HepG2 (cell line): ENCODE results near the gene NFYC. TPM values are rescaled to one million over a fixed set of nuclear protein-coding genes. Genes with fewer than 3 reads are reported as not detected.
A peak's percentile ranks its signal among the peaks of the same experiment; 100 is the strongest.

Experiments
- CCDC6 ChIP-seq: sonication (generic); formaldehyde crosslinking; IDR thresholded peaks from 2 replicates; pipeline ENCODE4 v1.8.1; 2022; ENCODE audit warnings: mild to moderate bottlenecking, missing genetic modification reagents, moderate library complexity
- KLF11 ChIP-seq: IDR thresholded peaks from 2 replicates; pipeline ENCODE4 v1.6.1; 2016; ENCODE audit warnings: missing compliant biosample characterization
- SP1 ChIP-seq, 2 experiments: fragments of 450-650 bp in 1 of 2; sonication (generic) in 1 of 2; formaldehyde crosslinking in 1 of 2; IDR thresholded peaks; 2 replicates each; pipeline versions ENCODE4 v1.4.0 to v1.6.1; 2016 to 2020; ENCODE audit warnings: missing genetic modification reagents in 1 of 2
- SP140L ChIP-seq: sonication (generic); formaldehyde crosslinking; IDR thresholded peaks from 2 replicates; pipeline ENCODE4 v1.4.0; 2020; ENCODE audit warnings: missing genetic modification reagents, borderline replicate concordance
- SP4 ChIP-seq: sonication (generic); formaldehyde crosslinking; IDR thresholded peaks from 2 replicates; pipeline ENCODE4 v1.8.1; 2023; ENCODE audit warnings: mild to moderate bottlenecking, missing genetic modification reagents
- TARDBP ChIP-seq: sonication (generic); formaldehyde crosslinking; IDR thresholded peaks from 2 replicates; pipeline ENCODE4 v1.8.0; 2022; ENCODE audit warnings: mild to moderate bottlenecking, missing genetic modification reagents
- THAP11 ChIP-seq: IDR thresholded peaks from 2 replicates; pipeline ENCODE4 v1.6.1; 2016; ENCODE audit warnings: missing biosample characterization, missing genetic modification reagents
- ZNF441 ChIP-seq: sonication (generic); formaldehyde crosslinking; IDR thresholded peaks from 2 replicates; pipeline ENCODE4 v1.7.0; 2021; ENCODE audit warnings: missing genetic modification reagents, borderline replicate concordance
- ZNF460 ChIP-seq: sonication (generic); formaldehyde crosslinking; IDR thresholded peaks from 2 replicates; pipeline ENCODE4 v1.5.1; 2020; ENCODE audit warnings: missing genetic modification reagents, mild to moderate bottlenecking, borderline replicate concordance
- ZNF569 ChIP-seq: sonication (generic); formaldehyde crosslinking; IDR thresholded peaks from 2 replicates; pipeline ENCODE4 v1.5.0; 2020; ENCODE audit warnings: mild to moderate bottlenecking, missing genetic modification reagents, moderate library complexity, borderline replicate concordance
- ZNF792 ChIP-seq: IDR thresholded peaks from 2 replicates; pipeline ENCODE4 v1.6.1; 2016
- polyA plus RNA-seq, 8 experiments: library from polyadenylated mRNA; depleted of rRNA in 3 of 8; stranded (reverse) in 7 of 8; unstranded in 1 of 8; fragments of >200 nt; fragmentation: Illumina TruSeq in 4 of 8; extraction: Trizol in 4 of 8; gene quantifications; 2 replicates each; pipeline versions ENCODE4 v1.2.1 to v1.2.3, GENCODE V29; 2011 to 2016; ENCODE audit warnings: low read depth in 4 of 8, missing spikeins in 1 of 8, mixed read lengths in 1 of 8; ENCODE audit not compliant: insufficient read depth in 1 of 8
- total RNA-seq, 5 experiments: library from RNA; depleted of rRNA; stranded (reverse); fragments of >200 nt; fragmentation: Illumina TruSeq; extraction: Trizol; gene quantifications; 2 replicates each; pipeline ENCODE4 v1.2.3, GENCODE V29; 2016; ENCODE audit warnings: low read depth in 1 of 5
- TF ChIP-seq, protein P1 (sequence below): IDR thresholded peaks from 2 replicates; pipeline ENCODE4 v1.4.0; 2020; ENCODE audit warnings: mild to moderate bottlenecking, missing genetic modification reagents
- TF ChIP-seq, protein P2 (sequence below): sonication (generic); formaldehyde crosslinking; IDR thresholded peaks from 2 replicates; pipeline ENCODE4 v1.4.0; 2020; ENCODE audit warnings: missing genetic modification reagents
- TF ChIP-seq, protein P3 (sequence below): sonication (generic); formaldehyde crosslinking; conservative IDR thresholded peaks from 2 replicates; pipeline ENCODE4 v1.8.0; 2022; ENCODE audit warnings: mild to moderate bottlenecking, moderate library complexity, missing genetic modification reagents
- TF ChIP-seq, protein P4 (sequence below): sonication (generic); formaldehyde crosslinking; IDR thresholded peaks from 2 replicates; pipeline ENCODE4 v1.5.1; 2020; ENCODE audit warnings: mild to moderate bottlenecking, moderate library complexity, missing genetic modification reagents
- TF ChIP-seq, protein P5 (sequence below): sonication (generic); formaldehyde crosslinking; IDR thresholded peaks from 2 replicates; pipeline ENCODE4 v1.4.0; 2020; ENCODE audit warnings: mild to moderate bottlenecking, missing genetic modification reagents

The NFYC gene
- total and polyA plus RNA-seq, 2 of the 13 experiments (the other 11 are each of a cell fraction or from before 2014, with no cell fraction given) = 33.9 to 73.7 TPM

DNA sequence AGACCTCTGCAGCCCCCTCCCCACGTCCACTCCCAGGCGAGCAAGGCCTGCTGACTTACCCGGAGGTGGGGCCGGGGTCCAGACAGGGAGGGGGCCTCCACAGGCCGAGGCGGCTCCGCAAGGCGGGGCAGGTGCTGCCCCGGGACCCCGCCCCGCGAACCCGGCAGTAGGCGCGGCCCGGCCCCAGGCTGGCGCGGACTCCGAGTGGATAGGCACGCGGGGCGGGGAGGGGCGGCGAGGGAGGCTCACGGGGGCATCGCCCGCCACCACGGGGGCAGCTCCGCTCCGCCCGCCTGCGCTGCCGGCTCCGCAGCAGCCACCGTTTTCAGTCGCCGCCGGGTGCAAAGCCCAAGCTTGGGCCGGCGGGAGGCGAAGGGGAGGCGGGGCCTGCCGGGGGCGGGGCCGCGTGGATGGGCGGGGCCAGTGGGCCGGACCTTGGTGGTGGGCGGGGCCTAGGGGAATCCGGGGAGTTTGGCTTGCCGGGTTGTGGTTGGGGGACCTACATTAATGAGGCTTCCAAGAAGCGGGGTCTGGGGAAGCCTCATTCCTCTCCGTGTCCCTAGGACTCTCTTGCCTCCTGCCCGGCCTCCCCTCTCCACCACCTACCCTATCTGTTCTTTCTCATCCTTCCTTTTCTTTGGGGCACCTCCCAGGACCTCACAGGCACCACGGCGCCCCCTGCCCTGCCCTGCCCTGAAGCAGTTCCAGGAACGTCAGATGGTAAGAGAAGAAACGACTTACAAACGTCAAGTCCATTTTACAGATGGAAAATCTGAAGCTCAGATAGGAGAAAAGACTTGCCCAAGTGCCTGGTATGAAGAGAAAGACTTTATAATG is 26.0 kb upstream of the NFYC start, which contains the start of gene RIMS3 (continued):
- TF ChIP-seq, protein P1, sequence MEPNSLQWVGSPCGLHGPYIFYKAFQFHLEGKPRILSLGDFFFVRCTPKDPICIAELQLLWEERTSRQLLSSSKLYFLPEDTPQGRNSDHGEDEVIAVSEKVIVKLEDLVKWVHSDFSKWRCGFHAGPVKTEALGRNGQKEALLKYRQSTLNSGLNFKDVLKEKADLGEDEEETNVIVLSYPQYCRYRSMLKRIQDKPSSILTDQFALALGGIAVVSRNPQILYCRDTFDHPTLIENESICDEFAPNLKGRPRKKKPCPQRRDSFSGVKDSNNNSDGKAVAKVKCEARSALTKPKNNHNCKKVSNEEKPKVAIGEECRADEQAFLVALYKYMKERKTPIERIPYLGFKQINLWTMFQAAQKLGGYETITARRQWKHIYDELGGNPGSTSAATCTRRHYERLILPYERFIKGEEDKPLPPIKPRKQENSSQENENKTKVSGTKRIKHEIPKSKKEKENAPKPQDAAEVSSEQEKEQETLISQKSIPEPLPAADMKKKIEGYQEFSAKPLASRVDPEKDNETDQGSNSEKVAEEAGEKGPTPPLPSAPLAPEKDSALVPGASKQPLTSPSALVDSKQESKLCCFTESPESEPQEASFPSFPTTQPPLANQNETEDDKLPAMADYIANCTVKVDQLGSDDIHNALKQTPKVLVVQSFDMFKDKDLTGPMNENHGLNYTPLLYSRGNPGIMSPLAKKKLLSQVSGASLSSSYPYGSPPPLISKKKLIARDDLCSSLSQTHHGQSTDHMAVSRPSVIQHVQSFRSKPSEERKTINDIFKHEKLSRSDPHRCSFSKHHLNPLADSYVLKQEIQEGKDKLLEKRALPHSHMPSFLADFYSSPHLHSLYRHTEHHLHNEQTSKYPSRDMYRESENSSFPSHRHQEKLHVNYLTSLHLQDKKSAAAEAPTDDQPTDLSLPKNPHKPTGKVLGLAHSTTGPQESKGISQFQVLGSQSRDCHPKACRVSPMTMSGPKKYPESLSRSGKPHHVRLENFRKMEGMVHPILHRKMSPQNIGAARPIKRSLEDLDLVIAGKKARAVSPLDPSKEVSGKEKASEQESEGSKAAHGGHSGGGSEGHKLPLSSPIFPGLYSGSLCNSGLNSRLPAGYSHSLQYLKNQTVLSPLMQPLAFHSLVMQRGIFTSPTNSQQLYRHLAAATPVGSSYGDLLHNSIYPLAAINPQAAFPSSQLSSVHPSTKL (CRISPR knock-in tag) = no peak
- peak; percentile 56; the same call in 1 of the 2 replicates for TF ChIP-seq ZNF441 (CRISPR knock-in tag)
- TF ChIP-seq, protein P2, sequence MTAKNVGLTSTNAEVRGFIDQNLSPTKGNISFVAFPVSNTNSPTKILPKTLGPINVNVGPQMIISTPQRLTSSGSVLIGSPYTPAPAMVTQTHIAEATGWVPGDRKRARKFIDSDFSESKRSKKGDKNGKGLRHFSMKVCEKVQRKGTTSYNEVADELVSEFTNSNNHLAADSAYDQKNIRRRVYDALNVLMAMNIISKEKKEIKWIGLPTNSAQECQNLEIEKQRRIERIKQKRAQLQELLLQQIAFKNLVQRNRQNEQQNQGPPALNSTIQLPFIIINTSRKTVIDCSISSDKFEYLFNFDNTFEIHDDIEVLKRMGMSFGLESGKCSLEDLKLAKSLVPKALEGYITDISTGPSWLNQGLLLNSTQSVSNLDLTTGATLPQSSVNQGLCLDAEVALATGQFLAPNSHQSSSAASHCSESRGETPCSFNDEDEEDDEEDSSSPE (CRISPR knock-in tag) = peak; percentile 35; the same call in 1 of the 2 replicates
- no peak for TF ChIP-seq SP140L
- TF ChIP-seq, protein P3, sequence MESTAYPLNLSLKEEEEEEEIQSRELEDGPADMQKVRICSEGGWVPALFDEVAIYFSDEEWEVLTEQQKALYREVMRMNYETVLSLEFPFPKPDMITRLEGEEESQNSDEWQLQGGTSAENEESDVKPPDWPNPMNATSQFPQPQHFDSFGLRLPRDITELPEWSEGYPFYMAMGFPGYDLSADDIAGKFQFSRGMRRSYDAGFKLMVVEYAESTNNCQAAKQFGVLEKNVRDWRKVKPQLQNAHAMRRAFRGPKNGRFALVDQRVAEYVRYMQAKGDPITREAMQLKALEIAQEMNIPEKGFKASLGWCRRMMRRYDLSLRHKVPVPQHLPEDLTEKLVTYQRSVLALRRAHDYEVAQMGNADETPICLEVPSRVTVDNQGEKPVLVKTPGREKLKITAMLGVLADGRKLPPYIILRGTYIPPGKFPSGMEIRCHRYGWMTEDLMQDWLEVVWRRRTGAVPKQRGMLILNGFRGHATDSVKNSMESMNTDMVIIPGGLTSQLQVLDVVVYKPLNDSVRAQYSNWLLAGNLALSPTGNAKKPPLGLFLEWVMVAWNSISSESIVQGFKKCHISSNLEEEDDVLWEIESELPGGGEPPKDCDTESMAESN (CRISPR knock-in tag) = no peak
- TF ChIP-seq, protein P4, sequence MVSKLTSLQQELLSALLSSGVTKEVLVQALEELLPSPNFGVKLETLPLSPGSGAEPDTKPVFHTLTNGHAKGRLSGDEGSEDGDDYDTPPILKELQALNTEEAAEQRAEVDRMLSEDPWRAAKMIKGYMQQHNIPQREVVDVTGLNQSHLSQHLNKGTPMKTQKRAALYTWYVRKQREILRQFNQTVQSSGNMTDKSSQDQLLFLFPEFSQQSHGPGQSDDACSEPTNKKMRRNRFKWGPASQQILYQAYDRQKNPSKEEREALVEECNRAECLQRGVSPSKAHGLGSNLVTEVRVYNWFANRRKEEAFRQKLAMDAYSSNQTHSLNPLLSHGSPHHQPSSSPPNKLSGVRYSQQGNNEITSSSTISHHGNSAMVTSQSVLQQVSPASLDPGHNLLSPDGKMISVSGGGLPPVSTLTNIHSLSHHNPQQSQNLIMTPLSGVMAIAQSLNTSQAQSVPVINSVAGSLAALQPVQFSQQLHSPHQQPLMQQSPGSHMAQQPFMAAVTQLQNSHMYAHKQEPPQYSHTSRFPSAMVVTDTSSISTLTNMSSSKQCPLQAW (CRISPR knock-in tag) = peak; percentile 23; the same call in 1 of the 2 replicates
- TF ChIP-seq TARDBP = 0 out of 2 replicates have a peak, but pooled peaks have one; percentile 45
- peak; percentile 66; the same call in 1 of the 2 replicates for TF ChIP-seq CCDC6 (CRISPR knock-in tag)
- TF ChIP-seq THAP11 (CRISPR knock-in tag) = 0 out of 2 replicates have a peak, but pooled peaks have one; percentile 11
- peak; percentile 9; the same call in 1 of the 2 replicates for TF ChIP-seq ZNF792 (CRISPR knock-in tag)
- no peak for TF ChIP-seq SP1 (IDR thresholded peaks at IDR 0.05)
- peak; percentile 58; the same call in 1 of the 2 replicates for TF ChIP-seq SP1 (CRISPR knock-in tag; IDR thresholded peaks at IDR 0.05)
- no peak for TF ChIP-seq ZNF569 (CRISPR knock-in tag)
- no peak for TF ChIP-seq KLF11 (CRISPR knock-in tag)
- TF ChIP-seq, protein P5, sequence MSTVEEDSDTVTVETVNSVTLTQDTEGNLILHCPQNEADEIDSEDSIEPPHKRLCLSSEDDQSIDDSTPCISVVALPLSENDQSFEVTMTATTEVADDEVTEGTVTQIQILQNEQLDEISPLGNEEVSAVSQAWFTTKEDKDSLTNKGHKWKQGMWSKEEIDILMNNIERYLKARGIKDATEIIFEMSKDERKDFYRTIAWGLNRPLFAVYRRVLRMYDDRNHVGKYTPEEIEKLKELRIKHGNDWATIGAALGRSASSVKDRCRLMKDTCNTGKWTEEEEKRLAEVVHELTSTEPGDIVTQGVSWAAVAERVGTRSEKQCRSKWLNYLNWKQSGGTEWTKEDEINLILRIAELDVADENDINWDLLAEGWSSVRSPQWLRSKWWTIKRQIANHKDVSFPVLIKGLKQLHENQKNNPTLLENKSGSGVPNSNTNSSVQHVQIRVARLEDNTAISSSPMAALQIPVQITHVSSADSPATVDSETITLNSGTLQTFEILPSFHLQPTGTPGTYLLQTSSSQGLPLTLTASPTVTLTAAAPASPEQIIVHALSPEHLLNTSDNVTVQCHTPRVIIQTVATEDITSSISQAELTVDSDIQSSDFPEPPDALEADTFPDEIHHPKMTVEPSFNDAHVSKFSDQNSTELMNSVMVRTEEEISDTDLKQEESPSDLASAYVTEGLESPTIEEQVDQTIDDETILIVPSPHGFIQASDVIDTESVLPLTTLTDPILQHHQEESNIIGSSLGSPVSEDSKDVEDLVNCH (CRISPR knock-in tag) = no peak
- no peak for TF ChIP-seq ZNF460 (CRISPR knock-in tag)
- peak; percentile 79 for TF ChIP-seq SP4 (CRISPR knock-in tag)
